ENCODE data around the gene SIGLEC11.
"Not testable (repeated sequence)": the region's sequence is repeated elsewhere in the genome, so short reads cannot be mapped to it uniquely, and the experiment has no call there.

SIGLEC11 gene

GRCh38 chr19:49960980-49961379 is at the start of gene SIGLEC11:
Gene SIGLEC11, minus strand, starts transcription at chr19:49961172. Its CDS starts 91 bp downstream, at chr19:49961081.
- not testable (repeated sequence) for TF ChIP-seq CTCF (IDR thresholded peaks at IDR 0.05)

- no peak for TF ChIP-seq CTCF (IDR thresholded peaks at IDR 0.05)
Observed at GRCh38 chr19:50008532-50008931, 47.6 kb upstream of the SIGLEC11 start.

- no peak for TF ChIP-seq CTCF (IDR thresholded peaks at IDR 0.05)
Observed at GRCh38 chr19:50007947-50008346, 47.0 kb upstream of the SIGLEC11 start.

GRCh38 chr19:50007170-50007569 is 46.2 kb upstream of the SIGLEC11 start:
- no peak for TF ChIP-seq CTCF (IDR thresholded peaks at IDR 0.05)

GRCh38 chr19:50005428-50005827 is 44.5 kb upstream of the SIGLEC11 start:
- TF ChIP-seq CTCF (IDR thresholded peaks at IDR 0.05) = no peak

GRCh38 chr19:50003810-50004419 is 42.9 kb upstream of the SIGLEC11 start:
- no peak for TF ChIP-seq CTCF (IDR thresholded peaks at IDR 0.05)

- TF ChIP-seq CTCF (IDR thresholded peaks at IDR 0.05) = no peak
Observed at GRCh38 chr19:50003254-50003788, 42.3 kb upstream of the SIGLEC11 start.
